HG03139 (cell line): ENCODE data around the gene CBARP.

Experiments used
- ATAC-seq: cut with Tn5 transposase; IDR thresholded peaks from one replicate; pipeline ENCODE4 v1.9.1; 2021; ENCODE audit not compliant: unreplicated experiment

The CBARP gene

DNA sequence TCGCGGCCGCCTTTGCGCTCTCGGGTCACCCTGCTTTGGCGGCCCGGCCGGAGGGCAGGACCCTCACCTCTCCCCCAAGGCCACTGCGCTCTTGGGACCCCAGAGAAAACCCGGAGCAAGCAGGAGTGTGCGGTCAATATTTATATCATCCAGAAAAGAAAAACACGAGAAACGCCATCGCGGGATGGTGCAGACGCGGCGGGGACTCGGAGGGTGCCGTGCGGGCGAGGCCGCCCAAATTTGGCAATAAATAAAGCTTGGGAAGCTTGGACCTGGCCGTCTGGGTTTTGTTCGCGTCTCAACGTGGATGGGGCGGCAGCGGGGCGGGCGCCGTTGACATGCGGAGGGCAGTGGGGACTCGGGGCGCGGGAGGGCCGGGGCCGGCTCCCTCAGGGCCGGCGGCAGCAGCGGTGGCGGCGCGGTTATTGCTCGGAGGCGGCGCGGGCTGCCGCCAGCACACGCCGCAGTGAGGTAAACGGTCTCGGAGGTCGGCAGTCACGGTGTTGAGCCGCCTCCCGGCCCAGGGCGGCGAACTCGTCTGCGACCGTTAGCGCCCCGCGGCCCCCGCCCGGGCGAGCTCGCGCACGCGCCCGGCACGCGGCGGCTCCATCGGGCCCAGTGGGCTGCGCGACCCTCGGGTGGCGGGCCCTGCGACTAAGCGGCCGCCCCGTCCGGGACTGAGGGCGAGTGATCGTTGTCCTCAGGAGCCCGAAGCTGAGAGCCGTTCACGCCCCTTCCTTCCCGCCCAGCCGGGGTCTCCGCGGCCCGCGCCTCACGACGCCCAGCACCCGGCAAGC, 9.4 kb downstream of the CBARP start:
- ATAC-seq = no peak

GRCh38 chr19:1227304-1228054, 10.3 kb downstream of the CBARP start:
- ATAC-seq = no peak

- ATAC-seq = no peak
These were observed 11.1 kb downstream of the CBARP start for GRCh38 chr19:1226522-1227303.

DNA sequence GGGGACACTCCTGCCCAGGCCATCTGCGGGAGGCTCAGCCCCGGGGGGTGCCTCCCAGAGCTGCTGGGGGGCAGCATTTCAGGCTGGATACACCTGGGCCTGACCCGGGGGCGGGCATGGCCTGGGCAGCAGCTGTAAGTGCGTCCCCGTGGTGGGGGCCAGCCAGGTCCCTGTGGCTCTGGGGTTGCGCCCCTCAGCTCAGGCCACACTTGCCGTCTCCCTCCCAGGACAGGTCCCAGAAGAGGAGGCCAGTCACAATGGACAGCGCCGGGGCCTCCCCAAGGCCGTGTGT, 11.6 kb downstream of the CBARP start:
- no peak for ATAC-seq

DNA sequence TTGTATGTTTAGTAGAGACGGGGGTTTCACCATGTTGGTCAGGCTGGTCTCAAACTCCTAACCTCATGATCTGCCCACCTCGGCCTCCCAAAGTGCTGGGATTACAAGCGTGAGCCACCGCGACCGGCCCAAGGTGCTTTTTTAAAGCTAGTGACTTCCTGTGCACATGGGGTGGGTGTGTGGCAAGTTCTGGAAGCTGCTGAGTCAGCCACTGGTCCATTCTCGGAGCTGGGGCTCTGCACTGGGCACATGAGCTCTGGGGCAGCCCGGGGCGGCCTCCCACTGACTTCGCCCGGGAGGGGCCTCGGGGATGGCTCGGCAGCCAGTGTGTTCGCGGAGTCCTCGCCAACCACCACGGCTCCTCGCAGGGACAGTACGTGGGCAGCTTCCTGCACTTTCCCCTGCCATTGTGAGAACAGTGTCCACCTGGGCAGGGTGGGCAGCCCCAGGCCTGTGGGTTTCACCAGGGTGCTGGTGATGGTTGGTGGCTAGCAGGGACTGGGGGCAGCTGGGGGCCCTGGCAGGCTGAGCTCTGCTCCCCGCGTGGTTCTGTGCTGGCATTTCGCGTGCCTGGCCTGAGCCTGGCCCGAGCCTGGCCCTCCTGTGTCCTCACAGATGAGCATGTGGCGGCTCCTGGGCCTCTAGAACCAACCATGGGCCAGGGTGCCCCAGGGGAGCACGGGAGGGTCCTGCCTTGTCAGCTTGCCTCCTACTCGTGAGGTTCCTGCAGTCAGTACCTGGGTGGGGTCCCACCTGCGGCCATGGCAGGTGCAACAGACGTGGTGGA, 12.2 kb downstream of the CBARP start:
- ATAC-seq = no peak

GRCh38 chr19:1224847-1225246, 13.0 kb downstream of the CBARP start:
- ATAC-seq = no peak

DNA sequence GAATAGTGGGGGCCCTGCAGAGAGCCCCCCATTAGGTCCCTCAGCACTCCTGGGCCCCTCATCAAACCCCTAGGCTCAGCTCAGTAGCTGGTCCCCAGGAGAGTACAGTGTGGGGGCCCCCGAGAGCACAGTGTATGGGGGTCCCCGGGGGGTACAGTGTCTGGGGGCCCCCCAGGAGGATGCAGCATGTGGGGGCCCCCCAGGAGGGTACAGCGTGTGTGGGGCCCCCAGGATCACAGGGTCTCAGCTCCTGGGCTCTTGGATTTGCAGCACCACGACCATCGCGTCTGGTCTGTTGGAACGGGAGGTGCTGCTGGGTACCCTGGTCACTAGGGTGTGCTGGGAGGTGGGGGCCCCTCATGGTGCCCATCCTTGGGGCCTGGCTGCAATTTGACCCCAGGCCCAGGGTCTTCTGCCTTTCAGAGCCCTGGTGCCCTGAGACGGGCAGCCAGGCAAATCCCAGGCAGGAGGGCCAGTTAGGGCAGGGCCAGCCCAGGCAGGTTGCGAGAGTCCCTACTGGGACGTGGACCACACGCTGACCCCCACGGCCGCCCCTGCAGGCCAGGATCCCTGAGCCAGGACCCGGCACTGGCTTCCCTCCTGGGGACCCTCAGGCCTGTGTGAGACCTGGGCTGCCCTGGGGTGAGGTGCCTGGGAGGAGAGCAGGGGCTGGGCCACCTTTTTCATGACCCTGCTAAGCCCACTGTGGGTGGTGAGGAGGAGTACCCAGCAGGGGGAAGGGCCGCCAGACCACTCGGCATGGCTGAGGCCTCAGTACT, 13.6 kb downstream of the CBARP start:
- no peak for ATAC-seq

GRCh38 chr19:1223018-1223855, 14.6 kb downstream of the CBARP start:
- ATAC-seq = no peak

DNA sequence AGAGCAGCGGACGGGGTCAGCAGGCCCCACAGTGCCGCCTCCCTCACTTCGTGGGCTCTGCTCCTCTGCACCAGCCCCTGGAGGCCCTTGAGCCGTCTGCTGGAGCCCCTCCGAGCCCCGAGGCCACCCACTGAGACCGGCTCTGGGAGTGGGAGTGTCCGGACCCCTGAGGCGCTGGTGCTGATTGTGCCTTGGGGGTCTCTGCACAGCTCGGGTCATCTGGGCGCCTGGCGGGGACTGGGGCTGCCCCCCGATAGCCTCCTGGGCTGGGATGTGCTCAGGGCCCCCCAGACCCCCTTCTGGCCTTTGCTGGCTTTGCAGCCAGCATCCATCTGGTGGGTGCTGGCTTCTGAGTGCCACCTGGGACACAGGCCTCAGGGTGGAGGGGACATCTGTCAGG, 15.4 kb downstream of the CBARP start:
- no peak for ATAC-seq

- no peak for ATAC-seq
These were observed 15.9 kb downstream of the CBARP start for GRCh38 chr19:1221904-1222255.

- no peak for ATAC-seq
These were observed 16.6 kb downstream of the CBARP start for GRCh38 chr19:1220976-1221903.

DNA sequence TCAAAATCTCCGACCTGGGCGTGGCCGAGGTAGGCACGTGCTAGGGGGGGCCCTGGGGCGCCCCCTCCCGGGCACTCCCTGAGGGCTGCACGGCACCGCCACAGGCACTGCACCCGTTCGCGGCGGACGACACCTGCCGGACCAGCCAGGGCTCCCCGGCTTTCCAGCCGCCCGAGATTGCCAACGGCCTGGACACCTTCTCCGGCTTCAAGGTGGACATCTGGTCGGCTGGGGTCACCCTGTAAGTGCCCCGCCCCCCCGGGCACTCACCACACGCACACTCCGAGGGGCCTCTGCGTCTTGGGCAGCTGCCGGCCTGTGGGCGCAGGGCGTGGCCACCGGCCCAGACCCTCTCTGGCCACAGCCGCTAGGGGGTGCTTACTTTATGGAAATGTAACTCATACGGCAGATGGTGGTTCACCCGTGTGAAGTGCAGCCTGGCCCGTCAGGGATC, 17.3 kb downstream of the CBARP start:
- no peak for ATAC-seq

DNA sequence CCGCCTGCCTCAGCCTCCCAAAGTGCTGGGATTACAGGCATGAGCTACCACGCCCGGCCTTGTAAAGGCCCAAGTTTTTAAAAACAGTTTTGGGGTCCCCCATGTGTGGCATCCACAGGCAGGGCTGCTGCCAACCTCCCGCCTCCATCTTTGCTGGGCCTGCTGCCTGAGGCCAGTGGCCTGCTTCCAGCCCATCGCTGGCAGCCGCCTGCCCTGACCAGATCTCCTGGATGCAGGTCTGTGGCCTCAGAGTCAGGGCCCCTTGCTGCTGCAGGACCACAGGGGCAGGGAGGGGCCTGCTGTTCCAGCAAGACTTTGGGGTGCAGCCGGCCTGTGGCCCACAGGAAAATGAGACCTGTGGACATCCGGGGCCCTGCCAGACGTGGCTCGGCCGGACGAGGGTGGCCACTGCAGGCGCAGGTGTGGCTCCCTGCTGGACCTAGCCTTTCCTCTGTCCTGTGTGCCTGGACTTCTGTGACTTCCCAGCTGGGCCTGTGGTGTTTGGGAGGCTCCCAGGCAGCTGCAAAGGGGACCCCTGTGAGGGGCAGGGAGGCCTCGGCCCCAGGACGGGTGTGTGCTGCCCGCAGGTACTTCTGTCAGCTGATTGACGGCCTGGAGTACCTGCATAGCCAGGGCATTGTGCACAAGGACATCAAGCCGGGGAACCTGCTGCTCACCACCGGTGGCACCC, 17.9 kb downstream of the CBARP start:
- no peak for ATAC-seq

DNA sequence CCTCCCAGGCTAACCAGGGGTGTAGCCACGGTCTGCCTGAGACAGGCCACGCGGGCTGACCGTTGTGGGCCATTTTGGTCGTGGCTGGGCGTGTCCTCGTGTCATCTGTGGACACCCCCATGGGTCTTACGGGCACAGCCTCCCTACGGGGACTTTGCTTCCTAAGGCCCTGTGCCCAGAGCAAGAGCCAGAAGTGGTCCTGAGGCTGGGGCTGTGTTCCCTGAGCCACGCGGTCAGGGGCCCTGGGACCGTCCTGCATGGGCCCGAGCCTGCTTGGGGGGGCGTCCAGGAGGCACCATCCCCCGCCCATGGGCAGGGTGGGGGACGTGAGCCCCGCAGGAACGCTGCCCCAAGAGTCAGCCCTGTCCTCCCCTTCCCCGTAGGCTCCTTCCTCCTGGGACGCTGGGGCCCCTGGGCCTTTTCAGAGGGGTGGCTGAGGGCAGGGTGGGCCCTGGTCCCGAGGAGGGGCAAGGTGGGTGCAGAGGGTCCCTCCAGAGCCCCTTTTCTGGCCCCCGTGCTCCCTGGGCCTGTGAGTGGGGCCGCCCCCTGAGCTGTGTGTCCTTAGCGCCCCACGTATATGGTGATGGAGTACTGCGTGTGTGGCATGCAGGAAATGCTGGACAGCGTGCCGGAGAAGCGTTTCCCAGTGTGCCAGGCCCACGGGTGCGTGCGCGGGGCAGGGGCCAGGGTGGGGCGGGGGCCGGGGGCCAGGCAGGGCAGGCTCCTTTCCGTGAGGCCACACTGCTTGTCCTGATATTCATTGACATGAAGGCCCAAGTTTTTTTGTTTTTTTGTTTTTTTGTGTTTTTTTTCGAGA, 18.8 kb downstream of the CBARP start:
- no peak for ATAC-seq

DNA sequence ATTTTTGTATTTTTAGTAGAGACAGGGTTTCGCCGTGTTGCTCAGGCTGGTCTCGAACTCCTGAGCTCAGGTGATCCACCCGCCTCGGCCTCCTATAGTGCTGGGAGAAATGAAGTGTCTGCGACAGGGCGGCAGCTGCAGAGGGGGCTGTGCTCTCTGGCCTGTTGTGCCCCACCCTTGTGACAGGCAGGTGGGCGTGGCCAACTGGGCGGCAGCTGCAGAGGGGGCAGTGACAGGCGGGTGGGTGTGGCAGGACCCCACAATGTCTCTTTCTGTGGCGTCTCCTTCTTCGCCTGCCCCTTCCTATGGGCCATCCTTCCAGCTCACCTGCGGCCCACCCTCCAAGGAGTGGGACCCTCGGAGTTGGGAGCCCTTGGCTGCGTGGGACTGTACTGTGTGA, 20.4 kb downstream of the CBARP start:
- no peak for ATAC-seq

DNA sequence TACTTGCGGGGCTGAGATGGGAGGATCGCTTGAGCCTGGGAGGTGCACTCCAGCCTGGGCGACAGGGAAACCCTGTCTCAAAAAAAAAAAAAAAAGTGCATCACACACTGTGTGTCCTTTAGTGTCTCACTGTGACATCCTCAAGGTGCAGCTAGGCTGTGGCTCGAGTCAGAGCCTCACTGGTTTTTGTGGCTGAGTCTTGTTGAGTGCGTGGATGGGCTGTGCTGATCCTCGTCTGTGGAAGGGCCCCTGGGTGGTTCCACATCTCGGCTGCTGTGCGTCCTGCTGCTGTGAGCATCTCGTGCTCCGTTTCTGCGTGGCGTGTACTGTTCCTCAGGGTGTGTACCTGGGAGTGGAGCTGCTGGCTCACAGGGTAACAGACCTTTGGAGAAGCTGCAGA, 21.0 kb downstream of the CBARP start:
- no peak for ATAC-seq
